ENCODE data around the gene ZNF90. TPM values are rescaled to one million over a fixed set of nuclear protein-coding genes. Genes with fewer than 3 reads are reported as not detected.
"Not testable (repeated sequence)": the region's sequence is repeated elsewhere in the genome, so short reads cannot be mapped to it uniquely, and the experiment has no call there.

The ZNF90 gene
- total RNA-seq, 1 experiment from 2014 or later = 11.4 TPM

DNA sequence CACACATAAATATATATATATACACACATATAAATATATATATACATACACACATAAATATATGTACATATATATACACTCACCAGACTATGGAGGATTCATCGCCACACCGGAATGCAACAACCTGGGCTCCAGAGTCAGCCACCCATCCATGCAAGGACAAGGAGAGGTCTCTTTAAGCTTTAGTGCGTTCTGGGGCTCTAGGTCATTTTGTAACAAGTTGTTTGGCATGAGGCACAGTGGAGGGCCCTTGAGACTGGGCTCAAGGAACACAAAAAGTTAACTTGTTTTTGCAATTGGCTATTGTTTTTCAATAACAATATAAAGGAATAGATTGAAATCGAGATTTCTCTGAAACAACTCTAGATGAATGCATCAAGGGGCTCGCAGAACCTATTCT is 4.9 kb upstream of the ZNF90 start:
- H3K9me3 ChIP-seq (replicated peaks) = no peaks in the 10 kb centered on the region
- H3K27ac ChIP-seq = no peak overlapping the region
- no peaks in the 10 kb centered on the region for H3K27me3 ChIP-seq
- no peaks in the 10 kb centered on the region for H3K4me1 ChIP-seq
- H3K36me3 ChIP-seq = no peaks in the 10 kb centered on the region
- no peak overlapping the region for H3K4me3 ChIP-seq
- no peak for DNase-seq

DNA sequence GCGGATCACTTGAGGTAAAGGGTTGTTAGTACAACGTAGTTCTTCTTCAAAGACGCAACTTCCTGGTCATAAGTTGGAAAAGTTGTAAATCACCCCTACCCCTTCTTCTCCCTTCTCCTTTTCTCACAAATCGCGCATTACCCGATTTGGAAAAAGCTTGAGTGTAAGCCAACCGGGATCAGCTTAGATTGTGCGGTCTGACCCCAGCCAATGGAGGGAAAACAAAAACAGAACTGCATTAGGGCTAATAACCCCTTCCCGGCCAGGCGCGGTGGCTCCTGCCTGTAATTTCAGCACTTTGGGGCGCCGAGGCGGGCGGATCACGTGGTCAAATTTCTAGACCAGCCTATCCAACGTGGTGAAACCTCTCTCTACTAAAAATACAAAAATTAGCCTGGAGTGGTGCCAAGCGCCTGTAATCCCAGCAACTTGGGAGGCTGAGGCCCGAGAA is 806 bp downstream of the ZNF90 start:
- H3K4me3 ChIP-seq = peak overlapping the region; percentile 62
- DNase-seq = peak; percentile 40 to 47
- H3K4me1 ChIP-seq = no peaks in the 10 kb centered on the region
- H3K27me3 ChIP-seq = no peaks in the 10 kb centered on the region
- peaks cover 4% of the 10 kb centered on the region; the same call in 1 of the 2 replicates for H3K9me3 ChIP-seq (replicated peaks)
- H3K27ac ChIP-seq = peak overlapping the region; percentile 52
- H3K36me3 ChIP-seq = no peaks in the 10 kb centered on the region

DNA sequence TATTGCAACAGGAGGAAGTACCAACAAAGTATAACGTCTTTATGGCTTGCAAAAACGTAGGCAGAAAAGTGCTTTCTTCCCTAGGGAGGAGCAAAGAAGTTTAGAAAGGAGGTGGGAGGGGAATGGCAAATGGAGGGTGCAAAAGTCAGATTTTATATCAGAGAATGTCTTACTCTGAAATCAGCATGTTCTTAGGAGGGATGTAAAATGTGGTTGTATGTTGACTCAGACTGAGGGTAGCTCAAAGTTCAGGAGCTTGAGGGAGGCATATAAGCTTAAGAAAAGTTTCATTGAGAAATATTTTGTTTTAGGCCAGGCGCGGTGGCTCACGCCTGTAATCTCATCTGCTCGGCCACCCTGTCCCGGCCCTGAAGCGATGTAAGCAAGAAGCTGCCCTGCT is 1.7 kb downstream of the ZNF90 start:
- Histone ChIP-seq H3K27me3 (no peaks in the 10 kb centered on the region), H3K36me3 (no peaks in the 10 kb centered on the region), H3K4me1 (no peaks in the 10 kb centered on the region), H3K9me3 (replicated peaks) (peaks cover 4% of the 10 kb centered on the region; the same call in 1 of the 2 replicates), H3K4me3 (peak overlapping the region; percentile 62), H3K27ac (no peak overlapping the region)
- DNase-seq = no peak

DNA sequence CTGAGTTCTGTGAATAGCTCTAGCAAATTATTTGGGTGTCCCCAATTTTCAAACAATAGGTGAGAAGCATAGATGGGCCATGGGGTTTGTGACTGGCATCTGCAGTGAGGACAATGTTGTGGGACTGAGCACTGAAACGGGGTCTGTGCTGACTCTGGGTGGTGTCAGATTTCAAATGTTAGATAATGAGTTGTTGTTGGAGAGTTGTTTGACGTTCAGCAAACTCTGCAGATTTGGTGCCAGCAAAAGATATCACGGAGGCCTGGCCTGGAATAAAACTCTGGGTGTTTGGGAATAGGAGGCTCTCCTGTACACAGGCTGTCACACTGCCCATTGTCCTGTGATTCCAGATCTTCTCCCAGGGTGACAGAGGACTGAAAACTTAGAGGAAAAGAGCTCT is 2.9 kb downstream of the ZNF90 start:
- Histone ChIP-seq H3K36me3 (no peaks in the 10 kb centered on the region), H3K27ac (no peak overlapping the region), H3K4me1 (no peaks in the 10 kb centered on the region), H3K4me3 (no peak overlapping the region), H3K27me3 (no peaks in the 10 kb centered on the region), H3K9me3 (replicated peaks) (peaks cover 4% of the 10 kb centered on the region; the same call in 1 of the 2 replicates)
- no peak for DNase-seq

DNA sequence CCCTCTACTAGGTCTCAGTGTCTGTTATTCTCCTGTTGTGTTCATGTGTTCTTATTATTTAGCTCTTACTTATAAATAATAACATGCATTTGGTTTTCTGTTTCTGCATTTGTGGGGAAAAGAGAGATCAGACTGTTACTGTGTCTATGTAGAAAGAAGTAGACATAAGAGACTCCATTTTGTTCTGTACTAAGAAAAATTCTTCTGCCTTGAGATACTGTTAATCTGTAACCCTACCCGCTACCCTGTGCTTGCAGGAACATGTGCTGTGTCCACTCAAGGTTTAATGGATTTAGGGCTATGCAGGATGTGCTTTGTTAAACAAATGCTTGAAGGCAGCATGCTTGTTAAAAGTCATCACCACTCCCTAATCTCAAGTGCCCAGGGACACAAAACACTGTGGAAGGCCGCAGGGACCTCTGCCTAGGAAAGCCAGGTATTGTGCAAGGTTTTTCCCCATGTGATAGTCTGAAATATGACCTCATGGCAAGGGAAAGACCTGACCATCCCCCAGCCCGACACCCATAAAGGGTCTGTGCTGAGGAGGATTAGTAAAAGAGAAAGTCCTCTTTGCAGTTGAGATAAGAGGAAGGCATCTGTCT is 4.5 kb downstream of the ZNF90 start:
- not testable (repeated sequence) for DNase-seq; H3K27ac ChIP-seq; H3K27me3 ChIP-seq; H3K4me1 ChIP-seq; H3K4me3 ChIP-seq; H3K9me3 ChIP-seq (replicated peaks); H3K36me3 ChIP-seq

DNA sequence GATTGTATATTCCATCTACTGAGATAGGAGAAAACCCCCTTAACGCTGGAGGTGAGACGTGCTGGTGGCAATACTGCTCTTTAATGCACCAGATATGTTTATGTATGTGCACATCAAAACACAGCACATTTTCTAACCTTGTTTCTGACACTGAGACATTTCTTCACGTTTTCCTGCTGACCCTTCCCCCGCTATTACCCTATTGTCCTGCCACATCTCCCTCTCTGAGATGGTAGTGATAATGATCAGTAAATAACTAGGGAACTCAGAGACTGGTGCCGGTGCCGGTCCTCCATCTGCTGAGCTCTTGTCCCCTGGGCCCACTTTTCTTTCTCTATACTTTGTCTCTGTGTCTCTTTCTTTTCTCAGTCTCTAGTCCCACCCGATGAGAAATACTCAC is 5.1 kb downstream of the ZNF90 start:
- H3K27ac ChIP-seq; H3K9me3 ChIP-seq (replicated peaks); H3K4me1 ChIP-seq; H3K36me3 ChIP-seq; H3K27me3 ChIP-seq; H3K4me3 ChIP-seq; DNase-seq: not testable (repeated sequence)

DNA sequence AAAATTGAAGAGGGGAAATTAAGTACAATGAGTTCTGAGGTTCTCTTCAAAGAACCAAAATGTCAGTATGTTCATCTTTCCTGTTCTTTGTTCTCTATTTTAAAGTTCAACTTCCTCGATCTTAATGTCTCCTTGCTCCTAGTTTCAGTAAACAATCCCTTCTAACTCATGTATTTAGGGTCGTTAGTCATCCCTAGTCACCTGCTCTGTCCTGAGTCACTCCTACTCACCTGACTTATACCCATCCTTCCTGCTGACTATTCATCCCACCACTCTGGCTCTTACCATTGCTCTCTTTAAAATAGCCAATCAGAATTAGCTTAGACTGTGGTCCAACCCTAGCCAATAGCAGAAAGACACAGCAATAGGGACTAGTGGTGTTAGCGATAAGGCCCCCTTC is 24.3 kb downstream of the ZNF90 start:
- no peaks in the 10 kb centered on the region for H3K27me3 ChIP-seq
- no peak for DNase-seq
- H3K36me3 ChIP-seq = no peaks in the 10 kb centered on the region; the same call in none of the 2 replicates
- H3K27ac ChIP-seq = no peak overlapping the region
- no peaks in the 10 kb centered on the region for H3K4me1 ChIP-seq
- peaks cover 13% of the 10 kb centered on the region; the same call in 1 of the 2 replicates for H3K9me3 ChIP-seq (replicated peaks)
- H3K4me3 ChIP-seq = no peak overlapping the region

DNA sequence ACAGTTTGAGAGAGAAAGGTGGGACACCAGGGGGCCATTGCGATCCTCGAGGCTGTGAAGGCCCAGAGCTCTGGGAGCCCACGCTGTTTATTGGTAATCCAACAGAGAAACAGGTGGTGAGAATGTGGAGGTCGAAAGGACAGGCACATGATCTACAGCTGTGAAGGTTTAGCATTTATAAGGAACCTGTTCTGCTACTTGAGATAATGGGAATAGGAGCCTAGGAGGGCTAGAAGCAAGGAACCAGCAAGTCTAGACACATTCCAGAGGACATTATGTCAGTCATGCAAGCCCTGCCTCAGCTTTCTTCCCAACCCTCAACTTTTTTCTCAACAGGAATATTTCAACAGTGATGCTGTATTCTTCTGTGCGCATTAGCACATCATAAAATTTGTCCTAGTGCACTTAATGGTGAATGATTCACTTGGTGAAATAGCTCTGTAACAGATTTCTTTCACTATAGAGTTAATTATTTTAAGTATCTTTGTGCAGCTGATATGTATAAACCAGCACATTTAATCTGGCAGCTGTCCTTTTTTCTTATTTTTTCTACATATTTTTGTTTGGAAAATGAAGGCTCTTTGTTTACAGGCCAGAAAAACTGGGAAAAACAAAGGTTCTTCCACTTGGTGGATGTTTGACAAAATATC is 25.4 kb downstream of the ZNF90 start:
- no peak for DNase-seq
- Histone ChIP-seq H3K9me3 (replicated peaks) (peaks cover 13% of the 10 kb centered on the region; the same call in 1 of the 2 replicates), H3K27ac (no peak overlapping the region), H3K27me3 (no peaks in the 10 kb centered on the region), H3K4me3 (no peak overlapping the region), H3K36me3 (no peaks in the 10 kb centered on the region; the same call in none of the 2 replicates), H3K4me1 (no peaks in the 10 kb centered on the region)

DNA sequence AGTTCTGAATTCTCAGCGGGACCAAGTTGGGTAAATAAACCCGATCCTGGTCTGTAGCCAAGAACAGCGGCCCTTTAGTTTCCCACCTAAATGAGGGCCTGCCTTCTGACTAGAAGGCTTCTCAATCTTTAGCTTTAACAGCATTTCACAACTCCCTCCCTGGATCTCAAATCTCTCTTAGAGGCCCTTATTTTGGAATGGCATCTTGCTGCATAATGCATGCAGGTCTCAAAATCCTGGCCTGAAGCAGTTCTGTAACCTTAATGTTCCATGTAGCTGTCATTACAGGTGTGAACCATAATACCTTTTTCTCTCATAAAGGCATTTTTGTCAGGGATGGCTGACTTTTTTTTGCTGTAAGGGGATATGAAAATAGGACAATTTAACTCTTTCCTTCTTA is 29.5 kb downstream of the ZNF90 start:
- Histone ChIP-seq H3K27ac (no peak overlapping the region), H3K4me1 (no peaks in the 10 kb centered on the region), H3K27me3 (no peaks in the 10 kb centered on the region), H3K9me3 (replicated peaks) (peaks cover 6% of the 10 kb centered on the region), H3K4me3 (no peak overlapping the region), H3K36me3 (peaks cover 5% of the 10 kb centered on the region; the same call in 1 of the 2 replicates)
- DNase-seq = no peak

DNA sequence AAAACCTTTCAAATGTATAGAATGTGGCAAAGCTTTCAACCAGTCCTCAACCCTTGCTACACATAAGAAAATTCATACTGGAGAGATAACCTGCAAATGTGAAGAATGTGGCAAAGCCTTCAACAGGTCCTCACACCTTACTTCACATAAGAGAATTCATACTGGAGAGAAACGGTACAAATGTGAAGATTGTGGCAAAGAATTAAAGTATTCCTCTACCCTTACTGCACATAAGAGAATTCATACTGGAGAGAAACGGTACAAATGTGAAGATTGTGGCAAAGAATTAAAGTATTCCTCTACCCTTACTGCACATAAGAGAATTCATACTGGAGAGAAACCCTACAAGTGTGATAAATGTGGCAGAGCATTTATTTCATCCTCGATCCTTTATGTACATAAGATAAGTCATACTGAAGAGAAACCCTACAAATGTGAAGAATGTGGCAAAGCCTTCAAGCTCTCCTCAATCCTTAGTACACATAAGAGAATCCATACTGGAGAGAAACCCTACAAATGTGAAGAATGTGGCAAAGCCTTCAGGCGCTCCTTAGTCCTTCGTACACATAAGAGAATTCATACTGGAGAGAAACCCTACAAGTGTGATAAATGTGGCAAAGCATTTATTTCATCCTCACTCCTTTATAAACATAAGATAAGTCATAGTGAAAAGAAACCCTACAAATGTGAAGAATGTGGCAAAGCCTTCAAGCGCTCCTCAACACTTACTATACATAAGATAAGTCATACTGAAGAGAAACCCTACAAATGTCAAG is 40.5 kb downstream of the ZNF90 start:
- H3K4me1 ChIP-seq, DNase-seq, H3K27me3 ChIP-seq, H3K4me3 ChIP-seq, H3K27ac ChIP-seq: not testable (repeated sequence)
- Histone ChIP-seq H3K36me3 (peaks cover 26% of the 10 kb centered on the region; the same call in 1 of the 2 replicates), H3K9me3 (replicated peaks) (peaks cover 53% of the 10 kb centered on the region)

DNA sequence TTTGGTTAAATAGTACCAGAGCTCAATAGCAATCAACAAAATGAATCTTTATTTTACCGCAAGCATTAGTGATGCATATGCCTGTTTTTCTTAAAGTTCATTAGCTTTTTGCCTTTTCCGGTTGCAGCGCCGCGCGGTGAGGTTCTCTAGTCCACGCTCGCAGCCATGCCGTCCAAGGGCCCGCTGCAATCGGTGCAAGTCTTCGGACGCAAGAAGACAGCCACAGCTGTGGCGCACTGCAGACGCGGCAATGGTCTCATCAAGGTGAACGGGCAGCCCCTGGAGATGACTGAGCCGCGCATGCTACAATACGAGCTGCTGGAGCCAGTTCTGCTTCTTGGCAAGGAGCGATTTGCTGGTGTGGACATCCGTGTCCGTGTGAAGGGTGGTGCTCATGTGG is 47.1 kb downstream of the ZNF90 start:
- Histone ChIP-seq H3K36me3 (peaks cover 8% of the 10 kb centered on the region; the same call in 1 of the 2 replicates), H3K9me3 (replicated peaks) (peaks cover 14% of the 10 kb centered on the region), H3K4me3 (no peak overlapping the region), H3K27ac (no peak overlapping the region), H3K4me1 (no peaks in the 10 kb centered on the region), H3K27me3 (no peaks in the 10 kb centered on the region)
- no peak for DNase-seq

DNA sequence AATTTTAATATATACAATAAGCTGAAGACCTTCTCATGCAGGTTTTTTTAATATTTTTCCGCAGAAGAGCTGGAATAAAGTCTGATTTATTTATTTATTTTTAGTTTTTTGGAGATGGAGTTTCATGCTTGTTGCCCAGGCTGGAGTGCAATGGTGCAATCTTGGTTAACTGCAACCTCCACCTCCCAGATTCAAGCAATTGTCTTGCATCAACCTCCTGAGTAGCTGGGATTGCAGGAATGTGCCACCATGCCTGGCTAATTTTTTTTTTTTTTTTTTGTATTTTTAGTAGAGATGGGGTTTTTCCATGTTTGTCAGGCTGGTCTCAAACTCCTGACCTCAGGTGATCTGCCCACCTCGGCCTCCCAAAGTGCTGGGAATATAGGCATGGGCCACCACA is 55.1 kb downstream of the ZNF90 start:
- H3K4me1 ChIP-seq; DNase-seq; H3K27me3 ChIP-seq; H3K36me3 ChIP-seq; H3K4me3 ChIP-seq; H3K27ac ChIP-seq; H3K9me3 ChIP-seq (replicated peaks): not testable (repeated sequence)

DNA sequence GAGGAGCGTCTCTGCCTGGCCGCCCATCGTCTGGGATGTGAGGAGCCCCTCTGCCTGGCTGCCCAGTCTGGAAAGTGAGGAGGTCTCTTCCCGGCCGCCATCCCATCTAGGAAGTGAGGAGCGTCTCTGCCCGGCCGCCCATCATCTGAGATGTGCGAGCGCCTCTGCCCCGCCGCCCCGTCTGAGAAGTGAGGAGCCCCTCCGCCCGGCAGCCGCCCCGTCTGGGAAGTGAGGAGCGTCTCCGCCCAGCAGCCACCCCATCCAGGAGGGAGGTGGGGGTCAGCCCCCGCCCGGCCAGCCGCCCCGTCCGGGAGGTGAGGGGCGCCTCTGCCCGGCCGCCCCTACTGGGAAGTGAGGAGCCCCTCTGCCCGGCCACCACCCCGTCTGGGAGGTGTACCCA is 59.9 kb downstream of the ZNF90 start:
- not testable (repeated sequence) for H3K27ac ChIP-seq, H3K4me3 ChIP-seq, DNase-seq

DNA sequence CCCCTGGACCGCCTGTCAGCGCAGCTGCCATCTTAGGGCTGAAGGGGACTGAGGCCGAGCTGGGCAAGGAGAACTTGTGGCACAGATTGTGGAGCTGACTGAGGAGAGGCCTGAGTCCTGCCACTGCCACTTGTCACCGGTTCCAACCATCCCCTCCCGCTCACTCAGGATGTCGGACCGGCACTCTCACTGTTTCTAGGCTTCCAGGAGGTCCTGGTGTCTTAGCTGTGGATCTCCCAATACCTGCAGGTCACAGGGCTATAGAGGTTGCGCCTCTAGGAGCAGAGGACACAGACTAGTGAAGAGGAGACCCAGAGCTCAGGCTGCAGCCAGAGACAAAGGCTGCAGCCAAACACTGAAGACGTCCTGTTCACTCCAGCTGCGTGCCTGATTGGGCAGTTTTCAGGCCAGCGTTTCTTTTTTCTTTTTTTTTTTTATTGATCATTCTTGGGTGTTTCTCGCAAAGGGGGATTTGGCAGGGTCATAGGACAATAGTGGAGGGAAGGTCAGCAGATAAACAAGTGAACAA is 73.9 kb downstream of the ZNF90 start:
- Histone ChIP-seq H3K36me3 (no peaks in the 10 kb centered on the region), H3K9me3 (replicated peaks) (no peaks in the 10 kb centered on the region), H3K27me3 (no peaks in the 10 kb centered on the region), H3K27ac (no peak overlapping the region), H3K4me1 (no peaks in the 10 kb centered on the region), H3K4me3 (no peak overlapping the region)
- no peak for DNase-seq

More for the DNA sequence above, 59.9 kb downstream of the ZNF90 start:
- H3K4me1 ChIP-seq; H3K36me3 ChIP-seq; H3K27me3 ChIP-seq; H3K9me3 ChIP-seq (replicated peaks): not testable (repeated sequence)

DNA sequence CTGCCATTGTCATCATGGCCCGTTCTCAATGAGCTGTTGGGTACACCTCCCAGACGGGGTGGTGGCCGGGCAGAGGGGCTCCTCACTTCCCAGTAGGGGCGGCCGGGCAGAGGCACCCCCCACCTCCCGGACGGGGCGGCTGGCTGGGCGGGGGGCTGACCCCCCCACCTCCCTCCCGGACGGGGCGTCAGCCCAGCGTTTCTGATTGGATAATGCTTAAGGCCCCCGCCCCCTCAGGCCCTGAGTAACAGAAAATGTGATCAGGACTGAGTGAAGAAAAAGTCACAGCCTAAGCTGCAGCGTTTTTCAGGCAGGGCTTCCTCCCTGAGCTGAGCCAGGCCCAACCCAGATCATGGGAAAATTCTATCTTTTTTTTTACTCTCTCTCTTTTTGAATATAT is 74.7 kb downstream of the ZNF90 start:
- H3K36me3 ChIP-seq; H3K9me3 ChIP-seq (replicated peaks); H3K4me3 ChIP-seq; H3K27me3 ChIP-seq; H3K4me1 ChIP-seq; DNase-seq; H3K27ac ChIP-seq: not testable (repeated sequence)

All from SJCRH30 (cell line).